Activated CD4-positive, alpha-beta memory T cell treated with anti-CD3 and anti-CD28 coated beads, Interleukin-2, amount 10 ng/mL, durations not matched to agents 7 days and 5 days (primary cell): Measurements from ENCODE around the gene YY1. TPM values are rescaled to one million over a fixed set of nuclear protein-coding genes. Genes with fewer than 3 reads are reported as not detected.

Experiments used
- CTCF ChIA-PET: fragments of 350-600 bp; sonication (Branson Sonifier 250); formaldehyde crosslinking; loops from one replicate; lab custom pipeline; 2021; ENCODE audit warnings: antibody characterized with exemption, inconsistent platforms; lab: Charles Lee
- POLR2A ChIA-PET: fragments of 350-600 bp; sonication (Branson Sonifier 250); formaldehyde crosslinking; loops from one replicate; lab custom pipeline; 2021; ENCODE audit warnings: antibody characterized with exemption; lab: Charles Lee
- DNase-seq: peaks from one replicate; pipeline ENCODE4 v3.0.0-alpha.2; 2020
- H3K27ac Mint-ChIP-seq: one replicate; pipeline ENCODE4 v1.8.0; 2021; ENCODE audit warnings: mild to moderate bottlenecking, mixed read lengths
- H3K27me3 Mint-ChIP-seq: one replicate; pipeline ENCODE4 v1.8.0; 2021; ENCODE audit warnings: mixed read lengths
- H3K36me3 Mint-ChIP-seq: one replicate; pipeline ENCODE4 v1.8.0; 2021; ENCODE audit warnings: low read depth, mixed read lengths
- H3K4me1 Mint-ChIP-seq: one replicate; pipeline ENCODE4 v1.8.0; 2021; ENCODE audit warnings: mixed read lengths
- H3K4me3 Mint-ChIP-seq: one replicate; pipeline ENCODE4 v1.8.0; 2021; ENCODE audit warnings: mild to moderate bottlenecking, mixed read lengths
- H3K9me3 Mint-ChIP-seq: one replicate; pipeline ENCODE4 v1.8.0; 2021; ENCODE audit warnings: mixed read lengths
- total RNA-seq, 2 experiments: library from RNA; stranded (reverse); gene quantifications; one replicate each; pipeline ENCODE4 v1.2.3, GENCODE V29; 2021

Gene YY1
- total RNA-seq, 2 experiments from 2014 or later: 94.0 to 95.6 TPM

GRCh38 chr14:100330388-100330931 lies 91.5 kb downstream of the YY1 start:
- no peak for DNase-seq
- Mint-ChIP-seq H3K27me3 (no peaks in the 10 kb centered on the region), H3K36me3 (peaks cover 23% of the 10 kb centered on the region), H3K27ac (no peak overlapping the region), H3K4me1 (no peaks in the 10 kb centered on the region), H3K9me3 (no peaks in the 10 kb centered on the region), H3K4me3 (no peak overlapping the region)
- CTCF ChIA-PET: no interaction called here
- POLR2A ChIA-PET: no interaction called here

- H3K9me3 Mint-ChIP-seq: no peaks in the 10 kb centered on the region
- no peaks in the 10 kb centered on the region for H3K27me3 Mint-ChIP-seq
- POLR2A ChIA-PET: no interaction called here
- peaks cover 36% of the 10 kb centered on the region for H3K36me3 Mint-ChIP-seq
- DNase-seq: no peak
- H3K4me3 Mint-ChIP-seq: no peak overlapping the region
- CTCF ChIA-PET: no interaction called here
- peaks cover 9% of the 10 kb centered on the region for H3K4me1 Mint-ChIP-seq
- H3K27ac Mint-ChIP-seq: no peak overlapping the region
Observed at GRCh38 chr14:100332071-100332639, 93.2 kb downstream of the YY1 start.

Other genes with a start within 250 kb of the YY1 start
- 100 to 1,000 TPM; 771 to 787 TPM for gene EVL, start 173.7 kb upstream of the YY1 start, total RNA-seq
- gene DEGS2, start 79.5 kb upstream of the YY1 start, total RNA-seq: under 1 TPM; 0.20 to 0.25 TPM
- 1 to 10 TPM; 8.2 to 8.9 TPM for gene SLC25A29, start 67.3 kb downstream of the YY1 start, total RNA-seq
- gene SLC25A47, start 84.2 kb downstream of the YY1 start, total RNA-seq: not detected
- 1 to 10 TPM; 6.1 to 6.9 TPM for gene WDR25, start 137.3 kb downstream of the YY1 start, total RNA-seq